Thoracic aorta (tissue), 2 donors: ENCODE results near the gene ANKFY1. TPM values are rescaled to one million over a fixed set of nuclear protein-coding genes. Genes with fewer than 3 reads are reported as not detected.
A peak's percentile ranks its signal among the peaks of the same experiment; 100 is the strongest.

Source experiments
- ATAC-seq: fragments of 150-250 bp; one replicate; pipeline ENCODE4 v1.8.0; 2017; ENCODE audit warnings: low read depth; ENCODE audit not compliant: insufficient number of reproducible peaks, low FRiP score
- DNase-seq: peaks from one replicate; pipeline ENCODE4 v3.0.0-alpha.2; 2020; ENCODE audit warnings: low spot score
- H3K27ac ChIP-seq, 2 donors: fragments of 200-600 bp; sonication (generic); 1 replicate in 1 of 2; 2 replicates in 1 of 2; pipeline ENCODE4 v1.5.1; 2016; ENCODE audit warnings: mild to moderate bottlenecking in 2 of 2, moderate library complexity in 2 of 2
- H3K27me3 ChIP-seq: fragments of 200-600 bp; sonication (generic); replicated peaks from 2 replicates; pipeline ENCODE4 v1.6.0; 2016; ENCODE audit warnings: mild to moderate bottlenecking; ENCODE audit not compliant: insufficient read depth
- H3K36me3 ChIP-seq: fragments of 200-600 bp; sonication (generic); one replicate; pipeline ENCODE4 v1.5.1; 2016
- H3K4me1 ChIP-seq, 2 donors: fragments of 200-600 bp; sonication (generic); 1 replicate in 1 of 2; 2 replicates in 1 of 2; pipeline versions ENCODE4 v1.5.1 to v1.6.0; 2016; ENCODE audit warnings: low read depth in 2 of 2, mild to moderate bottlenecking in 1 of 2; ENCODE audit not compliant: control insufficient read depth in 1 of 2
- H3K4me3 ChIP-seq: fragments of 200-600 bp; sonication (generic); 2 replicates; pipeline ENCODE4 v1.5.1; 2016; ENCODE audit warnings: mild to moderate bottlenecking
- H3K9me3 ChIP-seq: fragments of 200-600 bp; sonication (generic); 2 replicates; pipeline ENCODE4 v1.5.1; 2016
- total RNA-seq, 2 donors: library from RNA; depleted of rRNA; stranded (reverse); fragments of >200 nt; gene quantifications; one replicate each; pipeline versions ENCODE4 v1.1.0 to v1.2.3, GENCODE V29; 2016
- TF ChIP-seq, protein P1 (sequence below): fragments of 200-600 bp; sonication (generic); IDR thresholded peaks from one replicate; pipeline ENCODE4 v1.5.1; 2019; ENCODE audit warnings: antibody characterized with exemption

Gene ANKFY1
- total RNA-seq, 2 donors from 2014 or later = 36.8 to 40.4 TPM

DNA sequence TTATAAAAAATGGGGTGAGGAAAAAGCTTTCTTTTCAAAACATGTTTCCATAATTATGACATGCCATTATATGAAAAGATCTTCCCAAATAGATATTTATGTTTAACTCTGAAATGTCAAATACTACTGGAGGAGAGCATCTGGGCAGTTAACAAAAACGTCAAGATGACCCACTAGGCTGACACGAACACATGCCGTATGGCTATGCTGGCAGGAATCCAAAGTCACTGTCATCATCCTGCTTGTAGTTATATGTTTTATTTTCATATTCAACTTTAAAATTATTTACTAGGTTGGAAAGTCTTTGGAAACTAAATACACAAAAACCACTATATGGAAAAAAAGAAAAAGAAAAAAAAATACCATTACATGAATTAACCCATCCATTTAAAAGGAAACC, 27.3 kb downstream of the ANKFY1 start:
- DNase-seq (no peak), ATAC-seq (no peak)
- Histone ChIP-seq H3K27me3 (no peaks in the 10 kb centered on the region), H3K4me3 (no peak overlapping the region), H3K36me3 (peaks cover 11% of the 10 kb centered on the region), H3K27ac (no peak overlapping the region), H3K4me1 (peaks cover 22 to 52% of the 10 kb centered on the region in 2 donors), H3K9me3 (no peaks in the 10 kb centered on the region)
- TF ChIP-seq, protein P1, sequence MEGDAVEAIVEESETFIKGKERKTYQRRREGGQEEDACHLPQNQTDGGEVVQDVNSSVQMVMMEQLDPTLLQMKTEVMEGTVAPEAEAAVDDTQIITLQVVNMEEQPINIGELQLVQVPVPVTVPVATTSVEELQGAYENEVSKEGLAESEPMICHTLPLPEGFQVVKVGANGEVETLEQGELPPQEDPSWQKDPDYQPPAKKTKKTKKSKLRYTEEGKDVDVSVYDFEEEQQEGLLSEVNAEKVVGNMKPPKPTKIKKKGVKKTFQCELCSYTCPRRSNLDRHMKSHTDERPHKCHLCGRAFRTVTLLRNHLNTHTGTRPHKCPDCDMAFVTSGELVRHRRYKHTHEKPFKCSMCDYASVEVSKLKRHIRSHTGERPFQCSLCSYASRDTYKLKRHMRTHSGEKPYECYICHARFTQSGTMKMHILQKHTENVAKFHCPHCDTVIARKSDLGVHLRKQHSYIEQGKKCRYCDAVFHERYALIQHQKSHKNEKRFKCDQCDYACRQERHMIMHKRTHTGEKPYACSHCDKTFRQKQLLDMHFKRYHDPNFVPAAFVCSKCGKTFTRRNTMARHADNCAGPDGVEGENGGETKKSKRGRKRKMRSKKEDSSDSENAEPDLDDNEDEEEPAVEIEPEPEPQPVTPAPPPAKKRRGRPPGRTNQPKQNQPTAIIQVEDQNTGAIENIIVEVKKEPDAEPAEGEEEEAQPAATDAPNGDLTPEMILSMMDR = no peak

DNA sequence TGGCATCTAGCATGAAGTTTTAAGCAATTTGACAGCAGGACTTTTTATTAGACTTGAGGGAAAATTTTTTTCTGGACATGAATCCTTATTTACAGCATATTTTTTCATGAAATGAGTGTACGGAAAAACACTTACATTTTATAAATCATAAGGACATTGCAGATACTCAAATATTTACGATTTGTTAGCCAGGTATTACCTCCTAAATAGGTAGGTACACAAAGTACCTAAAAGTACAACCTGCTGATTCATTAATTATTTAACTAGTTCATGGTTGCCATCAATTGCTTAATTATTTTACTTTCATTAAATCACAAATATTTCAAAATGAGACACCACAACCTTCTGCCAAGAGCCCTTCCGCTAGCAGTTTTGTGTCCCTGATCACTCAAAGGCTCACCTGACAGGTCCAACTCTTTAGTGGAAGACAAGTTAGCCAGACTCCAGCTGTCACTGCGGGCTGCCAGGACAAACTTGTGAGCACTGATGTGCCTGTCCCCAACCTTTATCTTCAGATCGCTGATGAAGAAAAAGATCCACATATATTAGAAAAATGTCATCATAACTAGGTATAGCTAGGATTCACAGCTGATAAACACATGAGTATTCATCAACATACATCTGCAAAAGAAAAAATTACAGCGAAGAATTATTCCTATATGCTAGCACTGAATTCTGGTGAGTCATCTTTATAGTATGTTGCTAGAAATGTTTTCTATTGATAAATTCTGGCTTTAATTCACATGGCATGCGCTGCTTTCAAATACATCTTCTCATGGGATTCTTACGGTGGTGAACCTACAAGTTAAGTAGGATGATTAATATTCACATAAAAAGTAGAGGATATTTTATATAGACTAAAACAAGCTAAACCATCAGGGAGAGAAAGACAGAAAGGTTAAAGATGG, 28.2 kb downstream of the ANKFY1 start:
- no peak for ATAC-seq
- peaks cover 30 to 60% of the 10 kb centered on the region in 2 donors for H3K4me1 ChIP-seq
- H3K9me3 ChIP-seq = no peaks in the 10 kb centered on the region
- peaks cover 9% of the 10 kb centered on the region for H3K36me3 ChIP-seq
- no peak for DNase-seq
- TF ChIP-seq, protein P1 = no peak
- H3K27me3 ChIP-seq = no peaks in the 10 kb centered on the region
- no peak overlapping the region for H3K27ac ChIP-seq
- H3K4me3 ChIP-seq = no peak overlapping the region

GRCh38 chr17:4234401-4234800, 29.4 kb downstream of the ANKFY1 start:
- TF ChIP-seq, protein P1 = no peak
- H3K9me3 ChIP-seq = no peaks in the 10 kb centered on the region
- H3K36me3 ChIP-seq = peaks cover 6% of the 10 kb centered on the region
- DNase-seq (no peak), ATAC-seq (no peak)
- H3K4me1 ChIP-seq = peaks cover 37 to 71% of the 10 kb centered on the region in 2 donors
- peak overlapping the region; percentile 29 to 79 for H3K27ac ChIP-seq
- no peak overlapping the region for H3K4me3 ChIP-seq
- no peaks in the 10 kb centered on the region for H3K27me3 ChIP-seq

GRCh38 chr17:4233668-4234258, 30.0 kb downstream of the ANKFY1 start:
- Histone ChIP-seq H3K36me3 (peaks cover 4% of the 10 kb centered on the region), H3K27ac (peak overlapping the region; percentile 29 to 79), H3K4me1 (peaks cover 38 to 76% of the 10 kb centered on the region in 2 donors), H3K27me3 (no peaks in the 10 kb centered on the region), H3K4me3 (no peak overlapping the region), H3K9me3 (no peaks in the 10 kb centered on the region)
- TF ChIP-seq, protein P1 = no peak
- DNase-seq = no peak
- no peak for ATAC-seq

DNA sequence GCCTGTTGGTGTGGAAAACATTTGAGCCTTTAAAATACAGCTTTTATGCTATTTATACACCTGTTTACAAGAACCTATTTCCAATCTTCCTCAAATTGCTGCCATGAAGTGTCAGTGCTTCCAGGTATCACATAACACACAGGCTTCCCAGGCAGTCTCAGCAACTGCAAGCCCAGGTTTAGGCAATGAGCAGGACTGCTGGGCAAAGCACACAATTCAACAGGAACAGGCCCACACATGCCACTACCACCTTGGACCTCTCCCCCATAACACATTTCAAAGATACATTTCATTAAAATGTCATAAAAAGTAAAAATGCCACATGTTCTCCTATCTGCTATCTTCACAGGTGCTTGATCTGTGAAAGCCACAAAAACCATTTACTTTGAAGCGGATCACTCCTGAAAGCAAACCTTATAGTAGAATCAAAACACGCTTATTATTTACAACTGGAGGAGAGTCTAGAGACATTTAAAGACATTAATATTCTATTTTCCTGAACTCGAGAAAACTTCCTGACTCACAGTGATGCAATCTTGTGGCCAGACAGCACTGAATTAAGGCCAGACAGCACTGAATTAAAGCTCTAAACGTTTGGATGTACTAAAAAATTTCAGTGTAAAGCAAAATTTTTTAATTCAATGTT, 31.5 kb downstream of the ANKFY1 start:
- no peaks in the 10 kb centered on the region for H3K36me3 ChIP-seq
- H3K27me3 ChIP-seq = no peaks in the 10 kb centered on the region
- H3K27ac ChIP-seq = peak overlapping the region; percentile 37 to 79
- H3K4me1 ChIP-seq = peaks cover 38 to 76% of the 10 kb centered on the region in 2 donors
- no peak for DNase-seq
- ATAC-seq = no peak
- H3K9me3 ChIP-seq = no peaks in the 10 kb centered on the region
- no peak overlapping the region for H3K4me3 ChIP-seq
- TF ChIP-seq, protein P1 = no peak
